RWPE2 (cell line): Measurements from ENCODE around the gene NONO.

Experiments used
- ATAC-seq: fragments of 200-7000 bp; cut with Tn5 transposase; 3 replicates; pipeline ENCODE4 v1.9.1; 2021; ENCODE audit warnings: low read depth
- DNase-seq: peaks from one replicate; pipeline ENCODE4 v3.0.0-alpha.2; 2020; ENCODE audit warnings: low spot score
- H3K27ac ChIP-seq: fragments of 450-650 bp; 2 replicates; pipeline ENCODE4 v1.5.1; 2017; ENCODE audit warnings: mild to moderate bottlenecking; ENCODE audit not compliant: poor library complexity, severe bottlenecking
- H3K27me3 ChIP-seq: fragments of 250-450 bp; sonication (Bioruptor Pico); 2 replicates; pipeline ENCODE4 v1.5.1; 2021; ENCODE audit warnings: mild to moderate bottlenecking, moderate library complexity; ENCODE audit not compliant: insufficient read depth, poor library complexity, severe bottlenecking
- H3K36me3 ChIP-seq: fragments of 250-450 bp; sonication (Bioruptor Pico); 2 replicates; pipeline ENCODE4 v1.5.1; 2020; ENCODE audit warnings: low read depth, mild to moderate bottlenecking, moderate library complexity
- H3K4me1 ChIP-seq: fragments of 250-450 bp; sonication (Bioruptor Pico); 2 replicates; pipeline ENCODE4 v1.5.1; 2021; ENCODE audit warnings: mild to moderate bottlenecking, moderate library complexity; ENCODE audit not compliant: insufficient read depth, poor library complexity, severe bottlenecking
- H3K4me3 ChIP-seq: fragments of 250-450 bp; sonication (Bioruptor Pico); 2 replicates; pipeline ENCODE4 v1.5.1; 2021; ENCODE audit warnings: mild to moderate bottlenecking, moderate library complexity; ENCODE audit not compliant: severe bottlenecking
- H3K9me3 ChIP-seq: fragments of 250-450 bp; sonication (Bioruptor Pico); 2 replicates; pipeline ENCODE4 v1.5.1; 2021; ENCODE audit warnings: mild to moderate bottlenecking, moderate library complexity; ENCODE audit not compliant: severe bottlenecking
- TF ChIP-seq, protein P1 (sequence below): fragments of 450-650 bp; IDR thresholded peaks from one replicate; pipeline ENCODE4 v1.5.1; 2017; ENCODE audit warnings: mild to moderate bottlenecking, moderate library complexity; ENCODE audit not compliant: poor library complexity, severe bottlenecking

Gene NONO, protein sequence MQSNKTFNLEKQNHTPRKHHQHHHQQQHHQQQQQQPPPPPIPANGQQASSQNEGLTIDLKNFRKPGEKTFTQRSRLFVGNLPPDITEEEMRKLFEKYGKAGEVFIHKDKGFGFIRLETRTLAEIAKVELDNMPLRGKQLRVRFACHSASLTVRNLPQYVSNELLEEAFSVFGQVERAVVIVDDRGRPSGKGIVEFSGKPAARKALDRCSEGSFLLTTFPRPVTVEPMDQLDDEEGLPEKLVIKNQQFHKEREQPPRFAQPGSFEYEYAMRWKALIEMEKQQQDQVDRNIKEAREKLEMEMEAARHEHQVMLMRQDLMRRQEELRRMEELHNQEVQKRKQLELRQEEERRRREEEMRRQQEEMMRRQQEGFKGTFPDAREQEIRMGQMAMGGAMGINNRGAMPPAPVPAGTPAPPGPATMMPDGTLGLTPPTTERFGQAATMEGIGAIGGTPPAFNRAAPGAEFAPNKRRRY

DNA sequence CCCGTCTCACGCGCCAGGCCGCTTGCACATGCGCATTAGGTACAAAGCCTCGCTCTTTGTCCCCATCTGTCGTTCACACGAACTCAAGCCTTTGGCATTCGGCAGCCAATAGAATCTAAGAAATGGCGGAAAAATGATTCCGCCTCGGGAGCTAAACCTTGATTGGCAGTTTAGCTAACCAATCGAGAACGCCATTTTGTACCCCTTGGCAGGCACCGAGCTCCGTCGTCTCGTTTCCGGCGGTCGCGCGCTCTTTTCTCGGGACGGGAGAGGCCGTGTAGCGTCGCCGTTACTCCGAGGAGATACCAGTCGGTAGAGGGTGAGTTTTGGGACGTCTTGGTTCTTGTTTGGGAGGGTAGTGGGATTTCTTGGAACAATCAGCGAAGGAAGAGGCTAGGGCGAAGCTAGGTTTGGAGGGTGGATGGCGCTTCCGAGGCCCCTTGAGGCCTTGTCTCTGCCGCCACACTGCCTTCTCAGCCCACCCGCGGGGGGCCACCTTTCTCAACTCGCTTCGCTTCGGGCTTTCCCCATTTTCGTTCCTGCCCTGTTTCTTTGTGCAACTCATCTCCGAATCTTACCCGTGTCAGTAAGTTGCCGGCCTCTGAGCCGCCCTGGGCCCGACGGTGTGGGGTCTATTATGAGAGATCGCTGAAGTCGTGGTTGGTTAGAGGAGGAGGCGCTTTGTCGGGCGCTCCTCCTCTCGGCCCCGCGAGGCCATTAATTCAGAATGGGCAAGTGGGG, at the start of gene NONO:
TSS of gene NONO (plus strand) at position 233 of the 741 bp plus-strand sequence. CDS start 7,003 bp downstream, outside the sequence.
- Histone ChIP-seq H3K4me1 (peaks cover 5% of the 10 kb centered on the region), H3K27ac (peak within 1 kb of the TSS; percentile 70), H3K27me3 (no peaks in the 10 kb centered on the region), H3K9me3 (no peaks in the 10 kb centered on the region), H3K4me3 (peak within 1 kb of the TSS; percentile 48), H3K36me3 (peaks cover 36% of the 10 kb centered on the region)
- TF ChIP-seq, protein P1, sequence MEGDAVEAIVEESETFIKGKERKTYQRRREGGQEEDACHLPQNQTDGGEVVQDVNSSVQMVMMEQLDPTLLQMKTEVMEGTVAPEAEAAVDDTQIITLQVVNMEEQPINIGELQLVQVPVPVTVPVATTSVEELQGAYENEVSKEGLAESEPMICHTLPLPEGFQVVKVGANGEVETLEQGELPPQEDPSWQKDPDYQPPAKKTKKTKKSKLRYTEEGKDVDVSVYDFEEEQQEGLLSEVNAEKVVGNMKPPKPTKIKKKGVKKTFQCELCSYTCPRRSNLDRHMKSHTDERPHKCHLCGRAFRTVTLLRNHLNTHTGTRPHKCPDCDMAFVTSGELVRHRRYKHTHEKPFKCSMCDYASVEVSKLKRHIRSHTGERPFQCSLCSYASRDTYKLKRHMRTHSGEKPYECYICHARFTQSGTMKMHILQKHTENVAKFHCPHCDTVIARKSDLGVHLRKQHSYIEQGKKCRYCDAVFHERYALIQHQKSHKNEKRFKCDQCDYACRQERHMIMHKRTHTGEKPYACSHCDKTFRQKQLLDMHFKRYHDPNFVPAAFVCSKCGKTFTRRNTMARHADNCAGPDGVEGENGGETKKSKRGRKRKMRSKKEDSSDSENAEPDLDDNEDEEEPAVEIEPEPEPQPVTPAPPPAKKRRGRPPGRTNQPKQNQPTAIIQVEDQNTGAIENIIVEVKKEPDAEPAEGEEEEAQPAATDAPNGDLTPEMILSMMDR, result peak; percentile 15
- DNase-seq, result peak; percentile 75
- ATAC-seq, result peak; percentile 87

DNA sequence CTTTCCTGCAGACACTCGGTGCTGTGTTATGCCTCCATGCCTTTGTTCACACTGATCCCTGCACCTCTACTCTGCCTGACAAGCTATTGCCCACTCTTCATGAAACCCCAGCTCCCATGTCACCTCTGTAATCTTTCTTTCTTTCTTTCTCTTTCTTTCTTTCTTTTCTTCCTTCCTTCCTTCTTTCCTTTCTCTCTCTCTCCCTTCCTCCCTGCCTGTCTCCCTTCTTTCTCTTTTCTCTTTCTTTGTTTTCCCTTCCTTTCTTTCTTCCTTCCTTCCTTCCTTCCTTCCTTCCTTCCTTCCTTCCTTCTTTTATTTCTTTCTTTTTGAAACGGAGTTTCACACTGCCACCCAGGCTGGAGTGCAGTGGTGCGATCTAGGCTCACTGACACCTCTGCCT, 48.0 kb upstream of the NONO start:
- H3K27me3 ChIP-seq, result no peaks in the 10 kb centered on the region
- TF ChIP-seq, protein P1, result no peak
- no peaks in the 10 kb centered on the region for H3K9me3 ChIP-seq
- H3K4me1 ChIP-seq, result no peaks in the 10 kb centered on the region
- no peaks in the 10 kb centered on the region for H3K36me3 ChIP-seq
- H3K27ac ChIP-seq, result no peak overlapping the region
- H3K4me3 ChIP-seq, result no peak overlapping the region
- DNase-seq, result no peak
- ATAC-seq, result no peak

DNA sequence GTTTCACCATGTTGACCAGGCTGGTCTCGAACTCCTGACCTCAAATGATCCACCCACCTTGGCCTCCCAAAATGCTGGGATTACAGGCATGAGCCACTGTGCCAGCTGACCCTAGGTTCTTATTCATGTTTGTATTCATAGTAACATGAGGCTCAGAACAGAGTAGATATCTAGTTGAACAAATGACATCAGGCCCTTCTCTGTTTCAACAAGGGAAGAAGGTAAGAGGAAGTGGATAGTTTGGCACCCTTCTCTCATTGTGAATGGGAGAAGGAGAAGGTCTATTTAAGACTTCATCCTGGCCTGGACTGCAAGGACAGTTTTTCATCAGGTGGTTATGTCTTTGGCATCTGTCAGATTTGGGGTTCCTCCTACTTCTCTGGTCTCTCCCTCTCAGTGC, 46.6 kb upstream of the NONO start:
- Histone ChIP-seq H3K27ac (no peak overlapping the region), H3K27me3 (no peaks in the 10 kb centered on the region), H3K4me3 (no peak overlapping the region), H3K4me1 (no peaks in the 10 kb centered on the region), H3K9me3 (no peaks in the 10 kb centered on the region), H3K36me3 (no peaks in the 10 kb centered on the region)
- no peak for ATAC-seq
- TF ChIP-seq, protein P1, result no peak
- DNase-seq, result no peak

DNA sequence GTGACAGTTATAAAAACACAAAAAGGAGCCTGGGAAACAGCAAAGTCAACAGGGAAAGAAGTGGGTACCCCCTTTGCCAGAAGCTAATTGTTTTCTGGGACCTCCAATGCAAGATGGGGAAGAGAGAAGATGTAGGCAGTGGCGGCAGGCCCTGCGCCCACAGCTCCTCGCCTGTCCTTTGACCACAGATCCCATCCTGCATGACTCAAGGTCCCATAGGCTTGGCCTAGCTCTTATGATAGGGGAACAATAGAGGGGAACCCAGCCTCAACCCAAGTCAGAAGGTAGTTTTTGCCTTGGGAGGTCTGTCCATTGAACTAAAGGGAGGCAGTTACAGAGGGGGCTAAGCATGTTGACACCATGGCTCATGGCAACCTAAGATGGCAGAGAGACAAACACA, 43.7 kb upstream of the NONO start:
- ATAC-seq (no peak), DNase-seq (no peak)
- Histone ChIP-seq H3K27me3 (no peaks in the 10 kb centered on the region), H3K4me1 (no peaks in the 10 kb centered on the region), H3K36me3 (no peaks in the 10 kb centered on the region), H3K4me3 (no peak overlapping the region), H3K9me3 (no peaks in the 10 kb centered on the region), H3K27ac (no peak overlapping the region)
- TF ChIP-seq, protein P1, result no peak

DNA sequence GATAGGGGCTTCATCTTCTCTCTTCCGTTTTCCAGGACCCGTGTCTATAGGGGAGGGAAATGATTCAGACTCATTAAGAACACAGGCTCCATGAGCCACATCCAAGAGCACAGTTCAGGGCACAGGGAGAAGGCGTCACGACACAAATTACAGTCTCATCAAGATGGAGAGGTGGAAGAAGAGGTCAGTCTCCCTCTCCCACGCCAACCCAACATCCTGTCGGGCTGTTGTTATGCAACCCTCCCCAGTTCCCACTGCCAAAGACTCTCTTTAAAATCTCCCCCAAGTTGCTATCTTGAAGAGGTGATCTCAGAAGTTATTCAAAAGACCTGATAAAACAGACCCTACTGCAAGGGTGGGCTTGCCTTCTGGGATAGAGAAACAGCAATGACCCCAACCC, 42.1 kb upstream of the NONO start:
- no peak for ATAC-seq
- Histone ChIP-seq H3K4me3 (no peak overlapping the region), H3K27ac (no peak overlapping the region), H3K36me3 (no peaks in the 10 kb centered on the region), H3K4me1 (no peaks in the 10 kb centered on the region), H3K9me3 (no peaks in the 10 kb centered on the region), H3K27me3 (no peaks in the 10 kb centered on the region)
- no peak for DNase-seq
- TF ChIP-seq, protein P1, result no peak
